Breast epithelium (tissue), 4 donors: ENCODE results near the gene MT1F. TPM values are rescaled to one million over a fixed set of nuclear protein-coding genes. Genes with fewer than 3 reads are reported as not detected.
A peak's percentile ranks its signal among the peaks of the same experiment; 100 is the strongest.

Source experiments
- DNase-seq, 2 donors: peaks; one replicate each; pipeline ENCODE4 v3.0.0-alpha.2; 2019; ENCODE audit warnings: low spot score in 2 of 2
- H3K27ac ChIP-seq, 2 donors: fragments of 200-600 bp; sonication (generic) in 1 of 2; one replicate each; pipeline ENCODE4 v1.5.1; 2016 to 2019; ENCODE audit warnings: mild to moderate bottlenecking in 1 of 2
- H3K27me3 ChIP-seq, 2 donors: fragments of 200-600 bp; sonication (generic) in 1 of 2; one replicate each; pipeline versions ENCODE4 v1.5.1 to v1.6.0; 2017 to 2019; ENCODE audit warnings: control low read depth in 1 of 2, mild to moderate bottlenecking in 1 of 2
- H3K36me3 ChIP-seq: fragments of 200-600 bp; one replicate; pipeline ENCODE4 v1.5.1; 2019
- H3K4me1 ChIP-seq, 2 donors: fragments of 200-600 bp; sonication (generic); one replicate each; pipeline ENCODE4 v1.5.1; 2016 to 2019; ENCODE audit warnings: control low read depth in 1 of 2
- H3K4me3 ChIP-seq, 3 donors: fragments of 200-600 bp; sonication (generic); 1 replicate in 2 of 3; 2 replicates in 1 of 3; pipeline ENCODE4 v1.5.1; 2016 to 2019; ENCODE audit warnings: mild to moderate bottlenecking in 3 of 3, moderate library complexity in 2 of 3
- H3K9me3 ChIP-seq, 2 donors: fragments of 200-600 bp; sonication (generic) in 1 of 2; one replicate each; pipeline ENCODE4 v1.5.1; 2016 to 2019; ENCODE audit warnings: control low read depth in 1 of 2
- CTCF ChIP-seq, 3 donors: fragments of 450-650 bp; IDR thresholded peaks; one replicate each; pipeline ENCODE4 v1.5.1; 2016 to 2017; ENCODE audit warnings: antibody characterized with exemption in 3 of 3, mild to moderate bottlenecking in 3 of 3, moderate library complexity in 3 of 3
- POLR2A ChIP-seq: fragments of 450-650 bp; IDR thresholded peaks from one replicate; pipeline ENCODE4 v1.6.1; 2016; ENCODE audit warnings: antibody characterized with exemption, mild to moderate bottlenecking, moderate library complexity
- POLR2AphosphoS5 ChIP-seq, 3 donors: sonication (generic); formaldehyde crosslinking; IDR thresholded peaks; one replicate each; pipeline ENCODE4 v1.6.1; 2017; ENCODE audit warnings: antibody characterized with exemption in 3 of 3
- intact Hi-C: fragments of 100-400 bp; cut with DNase I; formaldehyde crosslinking; loops from one replicate; pipeline ENCODE4 v1.15.1; 2023; ENCODE audit warnings: low total_unique reads
- total RNA-seq, 3 donors: library from RNA; depleted of rRNA; stranded (reverse); fragments of >200 nt; gene quantifications; one replicate each; pipeline ENCODE4 v1.1.0, GENCODE V29; 2016

Gene MT1F
- total RNA-seq: 10 to 100 TPM in 2 of 3 donors, 1 to 10 TPM in 1; 9.1 to 34.0 (median 12.1) TPM

GRCh38 chr16:56657555-56658326 lies at the start of gene MT1F:
Gene MT1F, plus strand, starts transcription at chr16:56657959. Its CDS starts 100 bp downstream, at chr16:56658059.
- Histone ChIP-seq H3K27me3 (peaks cover 0 to 1% of the 10 kb centered on the region in 2 donors), H3K9me3 (no peaks in the 10 kb centered on the region), H3K36me3 (no peaks in the 10 kb centered on the region), H3K4me3 (peak within 1 kb of the TSS; percentile 43 to 92 (median 77)), H3K4me1 (peaks cover 3 to 7% of the 10 kb centered on the region in 2 donors), H3K27ac (peak within 1 kb of the TSS; percentile 80 to 94)
- intact Hi-C loops: no loop called here
- TF ChIP-seq POLR2AphosphoS5 (IDR thresholded peaks at IDR 0.05) (peak in 2 of 3 donors; percentile 10 to 29), CTCF (IDR thresholded peaks at IDR 0.05) (no peak)
- DNase-seq: peak; percentile 95 to 96

GRCh38 chr16:56608043-56608875 lies 49.5 kb upstream of the MT1F start, which contains the start of gene MT2A:
Gene MT2A, plus strand, starts transcription at chr16:56608584. Its CDS starts 72 bp downstream, at chr16:56608656.
- Histone ChIP-seq H3K4me1 (peaks cover 18 to 19% of the 10 kb centered on the region in 2 donors), H3K27ac (peak within 1 kb of the TSS; percentile 96 to 99), H3K9me3 (no peaks in the 10 kb centered on the region), H3K36me3 (no peaks in the 10 kb centered on the region), H3K4me3 (peak within 1 kb of the TSS; percentile 78 to 86 (median 83)), H3K27me3 (no peaks in the 10 kb centered on the region)
- intact Hi-C loops: no loop called here
- no peak for TF ChIP-seq CTCF (IDR thresholded peaks at IDR 0.05)
- TF ChIP-seq POLR2AphosphoS5 (IDR thresholded peaks at IDR 0.05): peak; percentile 76 to 97 (median 88)
- TF ChIP-seq POLR2A: peak; percentile 61
- DNase-seq: peak; percentile 94 to 95

- Histone ChIP-seq H3K4me1 (peaks cover 18 to 19% of the 10 kb centered on the region in 2 donors), H3K27ac (peak overlapping the region; percentile 96 to 99), H3K4me3 (peak overlapping the region; percentile 78 to 86 (median 83)), H3K27me3 (no peaks in the 10 kb centered on the region), H3K9me3 (no peaks in the 10 kb centered on the region), H3K36me3 (no peaks in the 10 kb centered on the region)
- intact Hi-C loops: no loop called here
- TF ChIP-seq POLR2A (no peak), CTCF (IDR thresholded peaks at IDR 0.05) (no peak), POLR2AphosphoS5 (IDR thresholded peaks at IDR 0.05) (peak in 1 of 3 donors; percentile 67)
- DNase-seq: no peak
Observed at GRCh38 chr16:56608876-56609462, 48.8 kb upstream of the MT1F start.

GRCh38 chr16:56609463-56609921 lies 48.3 kb upstream of the MT1F start:
- Histone ChIP-seq H3K36me3 (no peaks in the 10 kb centered on the region), H3K4me1 (peaks cover 18 to 19% of the 10 kb centered on the region in 2 donors), H3K27ac (peak overlapping the region; percentile 96 to 99), H3K9me3 (no peaks in the 10 kb centered on the region), H3K27me3 (no peaks in the 10 kb centered on the region), H3K4me3 (peak overlapping the region; percentile 78 to 86 (median 83))
- intact Hi-C loops: no loop called here
- TF ChIP-seq POLR2AphosphoS5 (IDR thresholded peaks at IDR 0.05) (peak in 2 of 3 donors; percentile 7 to 75), POLR2A (peak; percentile 11), CTCF (IDR thresholded peaks at IDR 0.05) (no peak)
- peak in 1 of 2 donors; percentile 60 for DNase-seq
